A549 (cell line): ENCODE results near the gene C16orf92. TPM values are rescaled to one million over a fixed set of nuclear protein-coding genes. Genes with fewer than 3 reads are reported as not detected.

Source experiments
- ATAC-seq, 2 experiments: fragments of 200-7000 bp in 1 of 2; fragments of >200 bp in 1 of 2; cut with Nextera tagmentation in 1 of 2; cut with Tn5 transposase in 1 of 2; 3 replicates each; pipeline versions ENCODE4 v1.8.0 to v1.9.1; 2018 to 2020; ENCODE audit warnings: mild to moderate bottlenecking in 1 of 2, moderate library complexity in 1 of 2
- CTCF ChIA-PET: fragments of 300-600 bp; sonication (Branson Sonifier 250); formaldehyde crosslinking; extraction: SDS; loops from one replicate; lab custom pipeline; 2021; ENCODE audit warnings: antibody characterized with exemption, inconsistent platforms; lab: Yijun Ruan, JAX
- POLR2A ChIA-PET: fragments of 350-600 bp; formaldehyde crosslinking; extraction: SDS; loops from one replicate; lab custom pipeline; 2021; ENCODE audit warnings: antibody characterized with exemption, inconsistent platforms; lab: Yijun Ruan, JAX
- DNase-seq, 2 experiments: peaks; one replicate each; pipeline versions ENCODE4 v3.0.0 to v3.0.0-alpha.2; 2011 to 2016; ENCODE audit warnings: low read depth in 1 of 2, low spot score in 1 of 2
- FAIRE-seq: peaks from 2 replicates; lab custom pipeline; 2011; peaks lifted over from hg19 to GRCh38; lab: Jason Lieb, UNC
- H3K27ac ChIP-seq, 2 experiments: fragments of >200 bp; sonication (Bioruptor Twin); formaldehyde crosslinking; 3 replicates each; pipeline ENCODE4 v1.5.1; 2016 to 2017
- H3K4me1 ChIP-seq: fragments of >200 bp; sonication (Bioruptor Twin); formaldehyde crosslinking; 3 replicates; pipeline ENCODE4 v1.6.1; 2016
- H3K4me2 ChIP-seq: fragments of >200 bp; sonication (Bioruptor Twin); formaldehyde crosslinking; 3 replicates; pipeline ENCODE4 v1.6.1; 2016
- H3K4me3 ChIP-seq: fragments of >200 bp; sonication (Bioruptor Twin); formaldehyde crosslinking; 3 replicates; pipeline ENCODE4 v1.5.1; 2016
- H3K9me3 ChIP-seq: fragments of >200 bp; sonication (Bioruptor Twin); formaldehyde crosslinking; 3 replicates; pipeline ENCODE4 v1.6.1; 2016
- ATOH8 ChIP-seq: fragments of 250-450 bp; sonication (Bioruptor Pico); IDR thresholded peaks from 2 replicates; pipeline ENCODE4 v1.5.0; 2020; ENCODE audit warnings: low read depth, mild to moderate bottlenecking, moderate library complexity
- CEBPB ChIP-seq, 2 experiments: fragments of >200 bp in 1 of 2; sonication (Bioruptor Twin) in 1 of 2; formaldehyde crosslinking in 1 of 2; IDR thresholded peaks; 2 replicates each; pipeline ENCODE4 v1.6.1; 2012 to 2016
- CHD2 ChIP-seq: fragments of 150-350 bp; IDR thresholded peaks from 2 replicates; pipeline ENCODE4 v1.6.1; 2014; ENCODE audit warnings: low read length; ENCODE audit not compliant: partially characterized antibody
- E2F6 ChIP-seq: IDR thresholded peaks from 2 replicates; pipeline ENCODE4 v1.6.1; 2012; ENCODE audit warnings: low read depth, borderline replicate concordance
- ELK1 ChIP-seq: fragments of 150-350 bp; IDR thresholded peaks from 2 replicates; pipeline ENCODE4 v1.6.1; 2014; ENCODE audit warnings: low read depth, mild to moderate bottlenecking, low read length
- ESRRA ChIP-seq: fragments of 150-350 bp; IDR thresholded peaks from 2 replicates; pipeline ENCODE4 v1.6.1; 2014; ENCODE audit warnings: mild to moderate bottlenecking, low read length, borderline replicate concordance
- FOSB ChIP-seq: fragments of 250-450 bp; sonication (Bioruptor Pico); IDR thresholded peaks from 2 replicates; pipeline ENCODE4 v1.5.0; 2020; ENCODE audit warnings: mild to moderate bottlenecking, moderate library complexity
- FOSL2 ChIP-seq, 2 experiments: fragments of 450-650 bp in 1 of 2; fragments of >200 bp in 1 of 2; sonication (Bioruptor Twin) in 1 of 2; formaldehyde crosslinking; IDR thresholded peaks; 2 replicates each; pipeline versions ENCODE4 v1.5.0 to v1.6.1; 2016 to 2020; ENCODE audit warnings: mild to moderate bottlenecking in 1 of 2, moderate library complexity in 1 of 2
- FOXS1 ChIP-seq: fragments of 250-450 bp; sonication (Bioruptor Pico); IDR thresholded peaks from 2 replicates; pipeline ENCODE4 v1.5.0; 2020; ENCODE audit warnings: mild to moderate bottlenecking, moderate library complexity
- HDAC2 ChIP-seq: fragments of 200-600 bp; sonication (generic); IDR thresholded peaks from 2 replicates; pipeline ENCODE4 v1.6.1; 2016
- HMGXB4 ChIP-seq: fragments of 250-450 bp; sonication (Bioruptor Pico); IDR thresholded peaks from 2 replicates; pipeline ENCODE4 v1.5.0; 2021; ENCODE audit warnings: mild to moderate bottlenecking, moderate library complexity, borderline replicate concordance
- HOXB5 ChIP-seq: fragments of 250-450 bp; sonication (Bioruptor Pico); IDR thresholded peaks from 2 replicates; pipeline ENCODE4 v1.5.0; 2020; ENCODE audit warnings: mild to moderate bottlenecking, moderate library complexity
- JUN ChIP-seq, 2 experiments: fragments of >200 bp; sonication (Bioruptor Twin); formaldehyde crosslinking; IDR thresholded peaks; 2 replicates in 1 of 2; 3 replicates in 1 of 2; pipeline ENCODE4 v1.6.1; 2016 to 2017
- KDM1A ChIP-seq: fragments of 200-600 bp; sonication (generic); IDR thresholded peaks from 2 replicates; pipeline ENCODE4 v1.6.1; 2016; ENCODE audit warnings: low read depth, mild to moderate bottlenecking
- KDM5A ChIP-seq: fragments of 200-600 bp; sonication (generic); IDR thresholded peaks from 2 replicates; pipeline ENCODE4 v1.6.1; 2016; ENCODE audit warnings: antibody characterized with exemption, mild to moderate bottlenecking
- MAFK ChIP-seq: fragments of 450-650 bp; IDR thresholded peaks from 2 replicates; pipeline ENCODE4 v1.6.1; 2014; ENCODE audit not compliant: partially characterized antibody
- MAX ChIP-seq: IDR thresholded peaks from 2 replicates; pipeline ENCODE4 v1.6.1; 2012
- NR3C1 ChIP-seq: fragments of >200 bp; sonication (Bioruptor Twin); formaldehyde crosslinking; IDR thresholded peaks from 3 replicates; pipeline ENCODE4 v1.6.1; 2017
- PHF8 ChIP-seq: fragments of 200-600 bp; sonication (generic); IDR thresholded peaks from 2 replicates; pipeline ENCODE4 v1.6.1; 2016; ENCODE audit warnings: low read depth, mild to moderate bottlenecking, antibody characterized with exemption, moderate library complexity, borderline replicate concordance
- POLR2A ChIP-seq: IDR thresholded peaks from 2 replicates; pipeline ENCODE4 v1.6.1; 2012; ENCODE audit warnings: mild to moderate bottlenecking, low read length
- RAD21 ChIP-seq, 2 experiments: fragments of >200 bp in 1 of 2; sonication (Bioruptor Twin) in 1 of 2; formaldehyde crosslinking in 1 of 2; IDR thresholded peaks in 1 of 2; conservative IDR thresholded peaks in 1 of 2; 2 replicates in 1 of 2; 3 replicates in 1 of 2; pipeline ENCODE4 v1.6.1; 2012 to 2018; ENCODE audit warnings: inconsistent platforms in 1 of 2
- RARB ChIP-seq: fragments of 250-450 bp; sonication (Bioruptor Pico); IDR thresholded peaks from 2 replicates; pipeline ENCODE4 v1.8.0; 2021; ENCODE audit warnings: mild to moderate bottlenecking, moderate library complexity
- RNF2 ChIP-seq: fragments of 200-600 bp; sonication (generic); IDR thresholded peaks from 2 replicates; pipeline ENCODE4 v1.6.1; 2016; ENCODE audit warnings: low read depth, mild to moderate bottlenecking, antibody characterized with exemption, moderate library complexity, borderline replicate concordance
- SMC3 ChIP-seq: fragments of >200 bp; sonication (Bioruptor Twin); formaldehyde crosslinking; IDR thresholded peaks from 3 replicates; pipeline ENCODE4 v1.6.1; 2018; ENCODE audit warnings: inconsistent platforms
- SREBF2 ChIP-seq: fragments of 450-650 bp; IDR thresholded peaks from 2 replicates; pipeline ENCODE4 v1.6.1; 2014; ENCODE audit warnings: mild to moderate bottlenecking, moderate library complexity
- TP53 ChIP-seq: fragments of 250-450 bp; sonication (Bioruptor Pico); IDR thresholded peaks from 2 replicates; pipeline ENCODE4 v1.5.0; 2021; ENCODE audit warnings: mild to moderate bottlenecking, moderate library complexity
- ZSCAN20 ChIP-seq: fragments of 250-450 bp; sonication (Bioruptor Pico); IDR thresholded peaks from 2 replicates; pipeline ENCODE4 v1.8.0; 2022; ENCODE audit warnings: mild to moderate bottlenecking, moderate library complexity
- WGBS: methylation state at CpG from one replicate; pipeline ENCODE4 v1.1.6; 2017; ENCODE audit errors: missing lambda C conversion rate; 5-methylcytosine and 5-hydroxymethylcytosine counted together
- polyA plus RNA-seq, 4 experiments: library from polyadenylated mRNA; depleted of rRNA in 3 of 4; stranded (reverse); fragments of >200 nt; fragmentation: RNase III in 1 of 4; extraction: RNeasy Plus Mini Kit Qiagen cat#74134 plus additional on column Dnase treatment in 1 of 4; gene quantifications; 2 replicates in 3 of 4; 3 replicates in 1 of 4; pipeline ENCODE4 v1.2.3, GENCODE V29; 2011 to 2017

C16orf92 gene
- polyA plus RNA-seq, 2 of the 4 experiments (the other 2 are of a cell fraction): not detected

GRCh38 chr16:30053376-30054015, 30.5 kb downstream of the C16orf92 start:
- FAIRE-seq (no peak), DNase-seq (no peak)
- H3K4me2 ChIP-seq: peak overlapping the region; percentile 96
- H3K4me1 ChIP-seq: peaks cover 22% of the 10 kb centered on the region
- no peaks in the 10 kb centered on the region for H3K9me3 ChIP-seq
- WGBS: 11% methylated on average over 17 of the region's 19 CpGs
- CTCF ChIA-PET: interaction anchor here (0.8 to 4.6 kb wide), 9 partner anchors 10 to 263 kb away, joined by 3 to 44 read pairs (median 3); partner anchors contain the start of genes ALDOA, KIF22 and TBX6
- H3K4me3 ChIP-seq: peak overlapping the region; percentile 81
- POLR2A ChIA-PET: interaction anchor here (1.0 to 4.6 kb wide), 2 partner anchors 13 to 39 kb away, joined by 3 to 51 read pairs; partner anchors contain the start of gene ALDOA
- TF ChIP-seq PHF8 (no peak), RARB (CRISPR knock-in tag) (no peak), RNF2 (no peak), KDM5A (no peak), HOXB5 (CRISPR knock-in tag) (no peak), HDAC2 (no peak), FOSL2 (IDR thresholded peaks at IDR 0.05) (no peak), FOSL2 (CRISPR knock-in tag; IDR thresholded peaks at IDR 0.05) (no peak), FOSB (CRISPR knock-in tag) (no peak), HMGXB4 (CRISPR knock-in tag) (no peak), KDM1A (no peak), MAFK (no peak), ESRRA (no peak), TP53 (CRISPR knock-in tag) (no peak), FOXS1 (CRISPR knock-in tag) (no peak), ATOH8 (CRISPR knock-in tag) (no peak), ZSCAN20 (CRISPR knock-in tag) (no peak)
- TF ChIP-seq, all 56 proteins: peak for 0
- peak; percentile 23 to 42; a peak in 5 of 6 replicates for ATAC-seq
- peak overlapping the region; percentile 69 to 88 for H3K27ac ChIP-seq

- TF ChIP-seq CHD2 (no peak), NR3C1 (no peak), HOXB5 (CRISPR knock-in tag) (no peak), JUN (IDR thresholded peaks at IDR 0.05) (no peak), CEBPB (IDR thresholded peaks at IDR 0.05) (no peak), RAD21 (conservative IDR thresholded peaks at IDR 0.05 in 1 of 2, IDR thresholded peaks at IDR 0.05 in 1 of 2) (no peak), SMC3 (no peak), RNF2 (no peak), TP53 (CRISPR knock-in tag) (no peak), E2F6 (no peak), ELK1 (no peak), SREBF2 (no peak), POLR2A (no peak), MAX (no peak), KDM5A (no peak)
- no peak for FAIRE-seq
- Histone ChIP-seq H3K4me2 (peak overlapping the region; percentile 96), H3K9me3 (no peaks in the 10 kb centered on the region), H3K4me1 (peaks cover 22% of the 10 kb centered on the region), H3K27ac (peak overlapping the region in 1 of 2 experiments; percentile 88; a peak in 2 of 6 replicates), H3K4me3 (no peak overlapping the region)
- ATAC-seq: peak in 1 of 2 experiments; percentile 3; a peak in 2 of 6 replicates
- CTCF ChIA-PET: interaction anchor here (0.9 to 7.3 kb wide), 11 partner anchors 11 to 356 kb away, joined by 3 to 44 read pairs (median 5); partner anchors contain the start of genes ALDOA, PPP4C, TBX6 and TLCD3B
- DNase-seq: no peak
- 72% methylated on average over 8 of the region's 8 CpGs for WGBS
- POLR2A ChIA-PET: interaction anchor here (1.3 to 4.6 kb wide), 2 partner anchors 10 to 12 kb away, joined by 3 to 51 read pairs; partner anchors contain the start of gene ALDOA
These were observed 31.5 kb downstream of the C16orf92 start for GRCh38 chr16:30054451-30054850.
